ENCODE data around the gene CYP27C1.

DNA sequence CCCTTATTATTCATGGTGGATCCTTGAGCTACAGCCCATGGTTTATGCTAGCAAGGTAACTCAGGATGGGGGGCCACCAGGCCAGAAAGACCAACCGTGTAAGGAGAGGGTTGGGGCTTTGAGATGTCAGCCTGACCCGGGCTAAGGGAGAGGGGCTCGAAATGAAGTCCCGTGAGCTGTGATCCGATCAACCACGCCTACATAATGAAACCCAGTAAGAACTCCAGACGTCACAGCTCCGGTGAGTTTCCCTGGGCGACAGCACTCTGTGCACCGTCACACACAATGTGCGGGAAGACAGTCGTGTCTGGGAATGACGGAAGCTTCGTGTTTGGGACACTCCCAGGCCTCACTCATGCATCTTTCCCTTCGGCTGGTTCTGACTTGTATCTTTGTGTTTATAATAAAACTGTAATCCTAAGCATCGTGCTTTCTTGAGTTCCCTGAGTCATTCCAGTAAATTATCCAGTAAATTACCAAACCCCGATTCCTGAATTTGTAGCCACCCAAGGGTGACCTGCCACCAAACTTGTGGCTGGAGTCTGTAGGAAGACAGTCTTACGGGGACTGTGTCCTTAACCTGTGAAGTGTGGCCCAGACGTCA, 44.2 kb downstream of the CYP27C1 start:
- TF ChIP-seq SPI1 (IDR thresholded peaks at IDR 0.05; ENCODE audit: borderline replicate concordance, insufficient read depth, low read depth, low read length) (no peak), CBFB (IDR thresholded peaks at IDR 0.05; ENCODE audit: low read depth) (no peak), CEBPB (IDR thresholded peaks at IDR 0.05; ENCODE audit: borderline replicate concordance in 1 of 2, low read depth in 2 of 2, low read length in 2 of 2) (no peak), ZNF274 (IDR thresholded peaks at IDR 0.05; ENCODE audit: insufficient read depth, insufficient read length) (no peak)
- TF ChIP-seq, protein P1, sequence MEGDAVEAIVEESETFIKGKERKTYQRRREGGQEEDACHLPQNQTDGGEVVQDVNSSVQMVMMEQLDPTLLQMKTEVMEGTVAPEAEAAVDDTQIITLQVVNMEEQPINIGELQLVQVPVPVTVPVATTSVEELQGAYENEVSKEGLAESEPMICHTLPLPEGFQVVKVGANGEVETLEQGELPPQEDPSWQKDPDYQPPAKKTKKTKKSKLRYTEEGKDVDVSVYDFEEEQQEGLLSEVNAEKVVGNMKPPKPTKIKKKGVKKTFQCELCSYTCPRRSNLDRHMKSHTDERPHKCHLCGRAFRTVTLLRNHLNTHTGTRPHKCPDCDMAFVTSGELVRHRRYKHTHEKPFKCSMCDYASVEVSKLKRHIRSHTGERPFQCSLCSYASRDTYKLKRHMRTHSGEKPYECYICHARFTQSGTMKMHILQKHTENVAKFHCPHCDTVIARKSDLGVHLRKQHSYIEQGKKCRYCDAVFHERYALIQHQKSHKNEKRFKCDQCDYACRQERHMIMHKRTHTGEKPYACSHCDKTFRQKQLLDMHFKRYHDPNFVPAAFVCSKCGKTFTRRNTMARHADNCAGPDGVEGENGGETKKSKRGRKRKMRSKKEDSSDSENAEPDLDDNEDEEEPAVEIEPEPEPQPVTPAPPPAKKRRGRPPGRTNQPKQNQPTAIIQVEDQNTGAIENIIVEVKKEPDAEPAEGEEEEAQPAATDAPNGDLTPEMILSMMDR (IDR thresholded peaks at IDR 0.05 in 2 of 3, conservative IDR thresholded peaks at IDR 0.05 in 1 of 3; ENCODE audit: control insufficient read depth in 2 of 3, extremely low read depth in 1 of 3, insufficient read depth in 1 of 3, low read depth in 3 of 3, low read length in 3 of 3), result no peak
